ENCODE results near the gene SIPA1.

Gene SIPA1

GRCh38 chr11:65637794-65638419, at the start of gene SIPA1:
SIPA1 (plus strand) TSS chr11:65638101; CDS start chr11:65640922, 2,821 bp downstream.
- Histone ChIP-seq H3K9me3 (ENCODE audit: control insufficient read depth in 2 of 2, low read length in 2 of 2) (no peaks in the 10 kb centered on the region), H3K9ac (ENCODE audit: low read depth in 1 of 2, low read length in 2 of 2) (peak within 1 kb of the TSS; percentile 75 to 77), H3K27ac (ENCODE audit: low read depth in 2 of 2, low read length in 2 of 2) (peak within 1 kb of the TSS; percentile 87 to 93), H3K4me3 (ENCODE audit: low read length in 2 of 2) (peak within 1 kb of the TSS; percentile 78 to 86), H3K4me1 (ENCODE audit: control insufficient read depth in 2 of 2, insufficient read depth in 2 of 2, low read length in 2 of 2) (peaks cover 21 to 24% of the 10 kb centered on the region in 2 donors), H3K27me3 (ENCODE audit: control insufficient read depth in 2 of 2, insufficient read depth in 2 of 2, low read length in 2 of 2) (no peaks in the 10 kb centered on the region), H3K36me3 (ENCODE audit: control insufficient read depth in 2 of 2, insufficient read depth in 2 of 2, low read length in 2 of 2) (peaks cover 30% of the 10 kb centered on the region in 2 donors)

GRCh38 chr11:65588199-65589054, 49.5 kb upstream of the SIPA1 start:
- peaks cover 17 to 25% of the 10 kb centered on the region in 2 donors for H3K4me1 ChIP-seq (ENCODE audit: control insufficient read depth in 2 of 2, insufficient read depth in 2 of 2, low read length in 2 of 2)
- H3K9ac ChIP-seq (ENCODE audit: low read depth in 1 of 2, low read length in 2 of 2) = no peak overlapping the region
- H3K27ac ChIP-seq (ENCODE audit: low read depth in 2 of 2, low read length in 2 of 2) = peak overlapping the region; percentile 51 to 85
- H3K9me3 ChIP-seq (ENCODE audit: control insufficient read depth in 2 of 2, low read length in 2 of 2) = no peaks in the 10 kb centered on the region
- H3K36me3 ChIP-seq (ENCODE audit: control insufficient read depth in 2 of 2, insufficient read depth in 2 of 2, low read length in 2 of 2) = peaks cover 16 to 18% of the 10 kb centered on the region in 2 donors
- no peaks in the 10 kb centered on the region for H3K27me3 ChIP-seq (ENCODE audit: control insufficient read depth in 2 of 2, insufficient read depth in 2 of 2, low read length in 2 of 2)
- H3K4me3 ChIP-seq (ENCODE audit: low read length in 2 of 2) = no peak overlapping the region

- peaks cover 17 to 25% of the 10 kb centered on the region in 2 donors for H3K4me1 ChIP-seq (ENCODE audit: control insufficient read depth in 2 of 2, insufficient read depth in 2 of 2, low read length in 2 of 2)
- H3K9me3 ChIP-seq (ENCODE audit: control insufficient read depth in 2 of 2, low read length in 2 of 2) = no peaks in the 10 kb centered on the region
- H3K36me3 ChIP-seq (ENCODE audit: control insufficient read depth in 2 of 2, insufficient read depth in 2 of 2, low read length in 2 of 2) = peaks cover 12 to 21% of the 10 kb centered on the region in 2 donors
- no peak overlapping the region for H3K27ac ChIP-seq (ENCODE audit: low read depth in 2 of 2, low read length in 2 of 2)
- H3K27me3 ChIP-seq (ENCODE audit: control insufficient read depth in 2 of 2, insufficient read depth in 2 of 2, low read length in 2 of 2) = no peaks in the 10 kb centered on the region
- H3K9ac ChIP-seq (ENCODE audit: low read depth in 1 of 2, low read length in 2 of 2) = no peak overlapping the region
- H3K4me3 ChIP-seq (ENCODE audit: low read length in 2 of 2) = no peak overlapping the region
These were observed 48.3 kb upstream of the SIPA1 start for GRCh38 chr11:65589444-65590239.

- Histone ChIP-seq H3K36me3 (ENCODE audit: control insufficient read depth in 2 of 2, insufficient read depth in 2 of 2, low read length in 2 of 2) (peaks cover 12 to 21% of the 10 kb centered on the region in 2 donors), H3K4me1 (ENCODE audit: control insufficient read depth in 2 of 2, insufficient read depth in 2 of 2, low read length in 2 of 2) (peaks cover 19 to 25% of the 10 kb centered on the region in 2 donors), H3K27me3 (ENCODE audit: control insufficient read depth in 2 of 2, insufficient read depth in 2 of 2, low read length in 2 of 2) (no peaks in the 10 kb centered on the region), H3K9ac (ENCODE audit: low read depth in 1 of 2, low read length in 2 of 2) (no peak overlapping the region), H3K4me3 (ENCODE audit: low read length in 2 of 2) (no peak overlapping the region), H3K27ac (ENCODE audit: low read depth in 2 of 2, low read length in 2 of 2) (no peak overlapping the region), H3K9me3 (ENCODE audit: control insufficient read depth in 2 of 2, low read length in 2 of 2) (no peaks in the 10 kb centered on the region)
These were observed 47.6 kb upstream of the SIPA1 start for GRCh38 chr11:65590240-65590738.

- peaks cover 4 to 14% of the 10 kb centered on the region in 2 donors for H3K36me3 ChIP-seq (ENCODE audit: control insufficient read depth in 2 of 2, insufficient read depth in 2 of 2, low read length in 2 of 2)
- H3K27ac ChIP-seq (ENCODE audit: low read depth in 2 of 2, low read length in 2 of 2) = peak overlapping the region; percentile 44 to 48
- no peaks in the 10 kb centered on the region for H3K27me3 ChIP-seq (ENCODE audit: control insufficient read depth in 2 of 2, insufficient read depth in 2 of 2, low read length in 2 of 2)
- peak overlapping the region in 1 of 2 donors; percentile 43 for H3K9ac ChIP-seq (ENCODE audit: low read depth in 1 of 2, low read length in 2 of 2)
- H3K4me1 ChIP-seq (ENCODE audit: control insufficient read depth in 2 of 2, insufficient read depth in 2 of 2, low read length in 2 of 2) = peaks cover 25% of the 10 kb centered on the region in 2 donors
- no peak overlapping the region for H3K4me3 ChIP-seq (ENCODE audit: low read length in 2 of 2)
- no peaks in the 10 kb centered on the region for H3K9me3 ChIP-seq (ENCODE audit: control insufficient read depth in 2 of 2, low read length in 2 of 2)
These were observed 45.7 kb upstream of the SIPA1 start for GRCh38 chr11:65591939-65592857.

GRCh38 chr11:65592858-65593517, 44.9 kb upstream of the SIPA1 start:
- Histone ChIP-seq H3K36me3 (ENCODE audit: control insufficient read depth in 2 of 2, insufficient read depth in 2 of 2, low read length in 2 of 2) (peaks cover 11 to 21% of the 10 kb centered on the region in 2 donors), H3K4me1 (ENCODE audit: control insufficient read depth in 2 of 2, insufficient read depth in 2 of 2, low read length in 2 of 2) (peaks cover 19 to 21% of the 10 kb centered on the region in 2 donors), H3K9ac (ENCODE audit: low read depth in 1 of 2, low read length in 2 of 2) (peak overlapping the region in 1 of 2 donors; percentile 43), H3K4me3 (ENCODE audit: low read length in 2 of 2) (no peak overlapping the region), H3K9me3 (ENCODE audit: control insufficient read depth in 2 of 2, low read length in 2 of 2) (no peaks in the 10 kb centered on the region), H3K27ac (ENCODE audit: low read depth in 2 of 2, low read length in 2 of 2) (peak overlapping the region in 1 of 2 donors; percentile 28), H3K27me3 (ENCODE audit: control insufficient read depth in 2 of 2, insufficient read depth in 2 of 2, low read length in 2 of 2) (no peaks in the 10 kb centered on the region)

- no peak overlapping the region for H3K4me3 ChIP-seq (ENCODE audit: low read length in 2 of 2)
- H3K27me3 ChIP-seq (ENCODE audit: control insufficient read depth in 2 of 2, insufficient read depth in 2 of 2, low read length in 2 of 2) = no peaks in the 10 kb centered on the region
- H3K9ac ChIP-seq (ENCODE audit: low read depth in 1 of 2, low read length in 2 of 2) = no peak overlapping the region
- peaks cover 13% of the 10 kb centered on the region in 2 donors for H3K4me1 ChIP-seq (ENCODE audit: control insufficient read depth in 2 of 2, insufficient read depth in 2 of 2, low read length in 2 of 2)
- no peak overlapping the region for H3K27ac ChIP-seq (ENCODE audit: low read depth in 2 of 2, low read length in 2 of 2)
- H3K9me3 ChIP-seq (ENCODE audit: control insufficient read depth in 2 of 2, low read length in 2 of 2) = no peaks in the 10 kb centered on the region
- H3K36me3 ChIP-seq (ENCODE audit: control insufficient read depth in 2 of 2, insufficient read depth in 2 of 2, low read length in 2 of 2) = peaks cover 18 to 29% of the 10 kb centered on the region in 2 donors
These were observed 44.1 kb upstream of the SIPA1 start for GRCh38 chr11:65593518-65594414.

- peaks cover 12% of the 10 kb centered on the region in 2 donors for H3K4me1 ChIP-seq (ENCODE audit: control insufficient read depth in 2 of 2, insufficient read depth in 2 of 2, low read length in 2 of 2)
- peaks cover 19 to 33% of the 10 kb centered on the region in 2 donors for H3K36me3 ChIP-seq (ENCODE audit: control insufficient read depth in 2 of 2, insufficient read depth in 2 of 2, low read length in 2 of 2)
- H3K9me3 ChIP-seq (ENCODE audit: control insufficient read depth in 2 of 2, low read length in 2 of 2) = no peaks in the 10 kb centered on the region
- no peak overlapping the region for H3K4me3 ChIP-seq (ENCODE audit: low read length in 2 of 2)
- no peak overlapping the region for H3K9ac ChIP-seq (ENCODE audit: low read depth in 1 of 2, low read length in 2 of 2)
- H3K27ac ChIP-seq (ENCODE audit: low read depth in 2 of 2, low read length in 2 of 2) = no peak overlapping the region
- H3K27me3 ChIP-seq (ENCODE audit: control insufficient read depth in 2 of 2, insufficient read depth in 2 of 2, low read length in 2 of 2) = no peaks in the 10 kb centered on the region
These were observed 42.8 kb upstream of the SIPA1 start for GRCh38 chr11:65595131-65595530.
